MM.1S (cell line): Measurements from ENCODE around the gene COL11A1.

Source experiments
- DNase-seq: peaks from one replicate; pipeline ENCODE4 v3.0.0-alpha.2; 2015
- H2AFZ ChIP-seq: fragments of 300-600 bp; sonication (generic); 2 replicates; pipeline ENCODE4 v1.6.0; 2016; ENCODE audit warnings: antibody characterized with exemption, low read length
- H3F3A ChIP-seq: fragments of 300-600 bp; sonication (generic); 2 replicates; pipeline ENCODE4 v1.6.1; 2016; ENCODE audit warnings: mild to moderate bottlenecking, antibody characterized with exemption, low read length, moderate library complexity, mixed read lengths; ENCODE audit not compliant: insufficient read depth
- H3K27ac ChIP-seq: fragments of 300-600 bp; sonication (generic); 2 replicates; pipeline ENCODE4 v1.5.1; 2016; ENCODE audit warnings: mild to moderate bottlenecking, low read length
- H3K27me3 ChIP-seq: fragments of 300-600 bp; sonication (generic); replicated peaks from 2 replicates; pipeline ENCODE4 v1.6.0; 2016; ENCODE audit warnings: low read length; ENCODE audit not compliant: insufficient read depth
- H3K36me3 ChIP-seq: fragments of 300-600 bp; sonication (generic); replicated peaks from 2 replicates; pipeline ENCODE4 v1.6.1; 2016; ENCODE audit warnings: mild to moderate bottlenecking, low read length, mixed read lengths; ENCODE audit not compliant: insufficient read depth
- H3K4me1 ChIP-seq: fragments of 300-600 bp; sonication (generic); 2 replicates; pipeline ENCODE4 v1.6.1; 2016; ENCODE audit warnings: low read length, mixed read lengths
- H3K4me2 ChIP-seq: fragments of 300-600 bp; sonication (generic); 2 replicates; pipeline ENCODE4 v1.6.0; 2016; ENCODE audit warnings: low read depth, low read length
- H3K4me3 ChIP-seq: fragments of 300-600 bp; sonication (generic); 2 replicates; pipeline ENCODE4 v1.5.1; 2016; ENCODE audit warnings: low read length, mixed read lengths
- H3K79me2 ChIP-seq: fragments of 300-600 bp; sonication (generic); 2 replicates; pipeline ENCODE4 v1.6.1; 2016; ENCODE audit warnings: mixed run types, low read length, mixed read lengths
- H3K9ac ChIP-seq: fragments of 300-600 bp; sonication (generic); 2 replicates; pipeline ENCODE4 v1.6.1; 2016; ENCODE audit warnings: low read length, mixed read lengths
- H3K9me2 ChIP-seq: fragments of 300-600 bp; sonication (generic); replicated peaks from 2 replicates; pipeline ENCODE4 v1.6.1; 2016; ENCODE audit warnings: mild to moderate bottlenecking, low read length, mixed read lengths; ENCODE audit not compliant: insufficient read depth
- H3K9me3 ChIP-seq: fragments of 300-600 bp; sonication (generic); replicated peaks from 2 replicates; pipeline ENCODE4 v1.6.1; 2016; ENCODE audit warnings: mild to moderate bottlenecking, low read length, mixed read lengths; ENCODE audit not compliant: insufficient read depth
- H4K20me1 ChIP-seq: fragments of 300-600 bp; sonication (generic); 2 replicates; pipeline ENCODE4 v1.6.1; 2016; ENCODE audit warnings: mild to moderate bottlenecking, low read length, moderate library complexity, mixed read lengths; ENCODE audit not compliant: insufficient read depth
- EZH2 ChIP-seq: fragments of 300-600 bp; sonication (generic); optimal IDR thresholded peaks from 2 replicates; pipeline ENCODE3; 2017; ENCODE audit warnings: low read depth, mild to moderate bottlenecking, antibody characterized with exemption, low read length, mixed read lengths
- EZH2phosphoT487 ChIP-seq: fragments of 300-600 bp; sonication (generic); IDR thresholded peaks from 2 replicates; pipeline ENCODE4 v1.6.1; 2018; ENCODE audit warnings: antibody characterized with exemption, low read length
- TF ChIP-seq, protein P1 (sequence below): fragments of 300-600 bp; sonication (generic); IDR thresholded peaks from 2 replicates; pipeline ENCODE4 v1.5.1; 2016; ENCODE audit warnings: antibody characterized with exemption, low read length, mixed read lengths

The COL11A1 gene

DNA sequence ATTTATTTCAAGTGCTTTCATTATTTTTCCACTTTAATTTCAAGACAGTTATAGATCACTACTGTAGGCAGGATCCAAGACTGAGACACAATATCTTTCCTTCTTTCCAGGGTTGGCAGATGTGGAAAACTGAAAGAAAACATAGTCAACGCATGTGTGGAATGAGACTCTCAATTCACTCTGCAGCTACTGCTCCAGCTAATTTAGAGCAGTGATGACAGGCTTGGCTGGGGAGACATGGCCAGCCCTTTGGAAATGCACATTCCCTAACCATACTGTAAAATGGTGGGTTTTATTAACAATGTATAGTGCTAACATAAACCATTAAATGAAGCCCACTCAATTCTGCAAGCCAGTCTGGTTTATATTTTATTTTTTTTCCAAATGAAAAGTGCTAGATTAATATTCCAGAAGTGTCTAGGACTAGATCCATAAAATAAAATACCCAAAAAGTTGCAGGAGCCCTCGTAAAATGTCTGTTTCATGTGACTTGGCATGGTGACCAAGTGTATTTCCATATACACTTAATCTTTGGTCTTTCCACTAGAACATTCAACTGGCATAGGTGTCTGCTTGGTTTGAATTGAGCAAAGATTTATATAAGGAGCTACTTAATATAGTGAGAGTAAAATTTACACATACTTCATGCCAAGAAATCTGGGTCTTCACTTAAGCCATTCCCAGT is 32.9 kb downstream of the COL11A1 start:
- H3K79me2 ChIP-seq = no peaks in the 10 kb centered on the region
- H2AFZ ChIP-seq = no peak overlapping the region
- H3K9me2 ChIP-seq = no peaks in the 10 kb centered on the region
- no peaks in the 10 kb centered on the region for H3K9me3 ChIP-seq
- H3K4me2 ChIP-seq = no peak overlapping the region
- no peak overlapping the region for H3K27ac ChIP-seq
- no peak overlapping the region for H3K4me3 ChIP-seq
- no peaks in the 10 kb centered on the region for H3K4me1 ChIP-seq
- no peaks in the 10 kb centered on the region for H3F3A ChIP-seq
- no peaks in the 10 kb centered on the region for H3K36me3 ChIP-seq
- H3K27me3 ChIP-seq = no peaks in the 10 kb centered on the region
- no peak overlapping the region for H3K9ac ChIP-seq
- no peak for DNase-seq
- TF ChIP-seq EZH2phosphoT487 (no peak), EZH2 (no peak)
- TF ChIP-seq, protein P1, sequence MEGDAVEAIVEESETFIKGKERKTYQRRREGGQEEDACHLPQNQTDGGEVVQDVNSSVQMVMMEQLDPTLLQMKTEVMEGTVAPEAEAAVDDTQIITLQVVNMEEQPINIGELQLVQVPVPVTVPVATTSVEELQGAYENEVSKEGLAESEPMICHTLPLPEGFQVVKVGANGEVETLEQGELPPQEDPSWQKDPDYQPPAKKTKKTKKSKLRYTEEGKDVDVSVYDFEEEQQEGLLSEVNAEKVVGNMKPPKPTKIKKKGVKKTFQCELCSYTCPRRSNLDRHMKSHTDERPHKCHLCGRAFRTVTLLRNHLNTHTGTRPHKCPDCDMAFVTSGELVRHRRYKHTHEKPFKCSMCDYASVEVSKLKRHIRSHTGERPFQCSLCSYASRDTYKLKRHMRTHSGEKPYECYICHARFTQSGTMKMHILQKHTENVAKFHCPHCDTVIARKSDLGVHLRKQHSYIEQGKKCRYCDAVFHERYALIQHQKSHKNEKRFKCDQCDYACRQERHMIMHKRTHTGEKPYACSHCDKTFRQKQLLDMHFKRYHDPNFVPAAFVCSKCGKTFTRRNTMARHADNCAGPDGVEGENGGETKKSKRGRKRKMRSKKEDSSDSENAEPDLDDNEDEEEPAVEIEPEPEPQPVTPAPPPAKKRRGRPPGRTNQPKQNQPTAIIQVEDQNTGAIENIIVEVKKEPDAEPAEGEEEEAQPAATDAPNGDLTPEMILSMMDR = no peak
- H4K20me1 ChIP-seq = no peaks in the 10 kb centered on the region

- Histone ChIP-seq H3K79me2 (no peaks in the 10 kb centered on the region), H2AFZ (no peak overlapping the region), H3K4me1 (no peaks in the 10 kb centered on the region), H3K4me2 (no peak overlapping the region), H3K9me2 (no peaks in the 10 kb centered on the region), H3K27ac (no peak overlapping the region), H3K27me3 (no peaks in the 10 kb centered on the region), H3K36me3 (no peaks in the 10 kb centered on the region), H3K9ac (no peak overlapping the region), H4K20me1 (no peaks in the 10 kb centered on the region), H3K9me3 (no peaks in the 10 kb centered on the region), H3K4me3 (no peak overlapping the region), H3F3A (no peaks in the 10 kb centered on the region)
- no peak for DNase-seq
- TF ChIP-seq, protein P1 = no peak
- no peak for TF ChIP-seq EZH2
- TF ChIP-seq EZH2phosphoT487 = no peak
Measured at GRCh38 chr1:103074224-103074623, 34.1 kb downstream of the COL11A1 start.

DNA sequence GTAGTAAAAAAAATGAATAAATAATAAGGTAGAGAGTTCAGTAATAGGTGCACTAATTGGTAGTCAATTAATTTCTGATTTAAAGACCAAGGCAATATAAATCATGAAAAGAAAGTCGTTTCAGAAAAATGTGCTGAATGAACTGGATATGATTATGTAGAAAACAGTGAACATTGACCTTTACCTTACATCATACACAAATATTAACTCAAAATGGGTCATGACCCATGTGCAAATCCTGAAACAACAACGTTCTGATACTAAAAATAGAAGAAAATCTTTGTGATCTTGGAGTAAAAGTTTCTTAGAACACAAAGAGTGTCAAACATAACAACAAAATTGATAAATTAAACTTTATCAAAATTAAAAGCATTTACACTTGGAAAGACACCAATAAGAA is 39.1 kb downstream of the COL11A1 start:
- no peaks in the 10 kb centered on the region for H3K9me2 ChIP-seq
- no peaks in the 10 kb centered on the region for H3K4me1 ChIP-seq
- no peaks in the 10 kb centered on the region for H3K36me3 ChIP-seq
- no peak overlapping the region for H3K9ac ChIP-seq
- H2AFZ ChIP-seq = no peak overlapping the region
- H4K20me1 ChIP-seq = no peaks in the 10 kb centered on the region
- H3K27me3 ChIP-seq = no peaks in the 10 kb centered on the region
- no peak overlapping the region for H3K4me3 ChIP-seq
- no peak overlapping the region for H3K27ac ChIP-seq
- DNase-seq = no peak
- TF ChIP-seq EZH2 = no peak
- TF ChIP-seq, protein P1 = no peak
- TF ChIP-seq EZH2phosphoT487 = no peak
- no peaks in the 10 kb centered on the region for H3F3A ChIP-seq
- H3K79me2 ChIP-seq = no peaks in the 10 kb centered on the region
- H3K4me2 ChIP-seq = no peak overlapping the region
- H3K9me3 ChIP-seq = no peaks in the 10 kb centered on the region
